Glomerular endothelial cell (primary cell): ENCODE measurements around the gene PLAAT4. TPM values are rescaled to one million over a fixed set of nuclear protein-coding genes. Genes with fewer than 3 reads are reported as not detected.
"Not testable (repeated sequence)": the region's sequence is repeated elsewhere in the genome, so short reads cannot be mapped to it uniquely, and the experiment has no call there.

Experiments
- DNase-seq: peaks from one replicate; pipeline ENCODE4 v3.0.0-alpha.2; 2011; ENCODE audit warnings: low read depth, low spot score; ENCODE audit errors: extremely low read depth
- total RNA-seq: library from RNA; depleted of rRNA; stranded (reverse); fragments of >200 nt; gene quantifications from 2 replicates; pipeline ENCODE4 v1.2.3, GENCODE V29; 2015

The PLAAT4 gene
- total RNA-seq, 1 donor from 2014 or later, result 8.8 TPM

GRCh38 chr11:63510360-63511047 is 26.1 kb upstream of the PLAAT4 start:
- no peak for DNase-seq

- DNase-seq, result no peak
Measured at GRCh38 chr11:63511048-63511748, 25.4 kb upstream of the PLAAT4 start.

DNA sequence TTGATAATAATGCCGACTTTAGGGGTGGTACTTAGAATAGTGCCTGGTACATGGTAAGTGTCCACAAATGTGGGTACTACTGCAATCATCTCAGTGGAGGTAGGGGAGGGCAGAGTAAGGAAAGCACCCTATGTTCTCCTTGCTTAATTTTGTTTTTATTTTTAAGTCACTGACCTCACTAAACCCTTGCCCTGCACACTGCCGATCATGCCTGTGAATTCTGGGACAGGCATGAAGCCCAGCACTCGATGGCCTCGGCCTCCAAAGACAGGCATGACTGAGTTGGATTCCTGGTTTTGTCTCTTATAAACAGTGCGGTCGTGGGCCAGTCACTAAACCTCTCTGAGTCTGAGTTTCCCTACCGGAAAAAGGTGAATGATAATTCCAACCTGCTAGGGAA is 23.8 kb upstream of the PLAAT4 start:
- DNase-seq, result no peak

DNA sequence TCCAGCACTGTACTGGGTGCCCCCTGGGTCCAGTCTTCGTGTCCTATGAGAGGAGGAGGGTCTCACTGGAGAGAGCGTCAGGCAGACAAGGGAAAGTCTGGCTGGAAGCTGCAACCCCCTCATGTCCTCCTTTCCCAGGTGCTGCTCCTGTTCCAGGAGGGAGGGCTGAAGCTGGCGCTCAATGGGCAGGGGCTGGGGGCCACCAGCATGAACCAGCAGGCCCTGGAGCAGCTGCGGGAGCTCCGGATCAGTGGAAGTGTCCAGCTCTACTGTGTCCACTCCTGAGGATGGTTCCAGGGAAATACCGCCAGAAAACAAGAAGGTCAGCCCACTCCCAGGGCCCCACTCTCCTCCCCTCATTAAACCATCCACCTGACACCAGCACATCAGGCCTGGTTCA is 20.5 kb upstream of the PLAAT4 start:
- DNase-seq, result no peak

GRCh38 chr11:63517156-63517555 is 19.5 kb upstream of the PLAAT4 start:
- no peak for DNase-seq

DNA sequence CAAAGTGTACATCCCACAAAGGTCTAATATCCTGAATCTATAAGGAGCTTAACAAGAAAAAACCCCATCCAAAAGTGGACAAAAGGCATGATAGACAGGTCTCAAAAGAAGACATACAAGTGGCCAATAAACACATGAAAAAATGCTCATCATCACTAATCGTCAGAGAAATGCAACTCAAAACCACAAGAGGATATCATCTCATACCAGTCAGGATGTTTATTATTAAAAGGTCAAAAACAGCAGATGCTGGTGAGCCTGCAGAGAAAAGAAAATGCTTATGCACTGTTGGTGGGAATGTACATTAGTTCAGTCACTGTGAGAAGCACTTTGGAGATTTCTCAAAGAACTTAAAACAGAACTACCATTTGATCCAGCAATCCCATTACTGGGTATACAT is 18.1 kb upstream of the PLAAT4 start:
- DNase-seq, result no peak

GRCh38 chr11:63520606-63521170 is 15.9 kb upstream of the PLAAT4 start:
- no peak for DNase-seq

GRCh38 chr11:63521896-63522295 is 14.7 kb upstream of the PLAAT4 start:
- DNase-seq, result no peak

DNA sequence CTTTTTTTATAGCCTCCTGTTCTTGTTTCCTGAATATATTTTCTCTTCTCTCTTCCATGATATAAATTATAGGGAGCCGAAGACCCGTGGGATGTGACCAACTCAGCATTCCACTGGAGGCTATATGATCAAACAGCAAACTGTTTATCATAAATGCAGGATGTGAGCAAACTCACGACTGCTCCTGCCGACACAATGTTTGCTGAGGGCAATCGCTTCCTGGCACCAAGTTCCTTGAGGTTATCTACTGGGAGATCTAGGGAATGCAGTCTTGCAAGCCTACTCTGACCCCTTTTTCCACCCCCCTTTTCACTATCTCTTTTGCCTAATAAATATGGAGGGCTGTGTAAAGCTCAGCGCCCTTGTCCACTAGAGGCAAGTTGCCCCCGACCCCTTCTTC is 13.5 kb upstream of the PLAAT4 start:
- DNase-seq, result no peak

- DNase-seq, result no peak
Measured at GRCh38 chr11:63527667-63528066, 8.9 kb upstream of the PLAAT4 start.

GRCh38 chr11:63528156-63528555 is 8.5 kb upstream of the PLAAT4 start:
- DNase-seq, result not testable (repeated sequence)

- DNase-seq, result not testable (repeated sequence)
Measured at GRCh38 chr11:63528729-63529278, 7.8 kb upstream of the PLAAT4 start.

DNA sequence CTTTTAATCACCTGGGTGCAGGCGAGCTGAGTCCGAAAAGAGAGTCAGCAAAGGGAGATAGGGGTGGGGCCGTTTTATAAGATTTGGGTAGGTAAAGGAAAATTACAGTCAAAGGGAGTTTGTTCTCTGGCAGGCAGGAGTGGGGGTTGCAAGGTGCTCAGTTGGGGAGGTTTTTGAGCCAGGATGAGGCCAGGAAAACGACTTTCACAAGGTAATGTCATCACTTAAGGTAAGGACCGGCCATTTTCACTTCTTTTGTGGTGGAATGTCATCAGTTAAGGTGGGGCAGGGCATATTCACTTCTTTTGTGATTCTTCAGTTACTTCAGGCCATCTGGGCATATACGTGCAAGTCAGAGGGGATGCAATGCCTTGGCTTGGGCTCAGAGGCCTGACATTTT is 7.2 kb upstream of the PLAAT4 start:
- DNase-seq, result not testable (repeated sequence)

DNA sequence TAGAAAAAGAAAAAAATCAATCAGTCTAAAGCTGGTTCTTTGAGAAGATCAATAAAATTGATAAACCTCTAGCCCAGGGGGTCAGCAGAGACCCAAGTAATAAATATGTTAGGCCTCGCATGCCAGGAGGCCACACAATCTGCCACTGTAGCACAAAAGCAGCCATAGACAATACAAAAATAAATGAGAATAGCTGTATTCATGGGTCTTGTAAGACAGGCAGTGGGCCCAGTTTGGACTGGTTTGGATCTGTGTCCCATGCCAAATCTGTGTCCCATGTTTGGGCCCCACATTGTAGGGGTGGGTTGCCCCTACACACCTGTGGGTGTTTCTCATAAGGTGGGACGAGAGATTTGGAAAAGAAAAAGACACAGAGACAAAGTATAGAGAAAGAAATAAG is 6.6 kb upstream of the PLAAT4 start:
- DNase-seq, result no peak

- not testable (repeated sequence) for DNase-seq
Measured at GRCh38 chr11:63531074-63531792, 5.4 kb upstream of the PLAAT4 start.

GRCh38 chr11:63532117-63532516 is 4.5 kb upstream of the PLAAT4 start:
- DNase-seq, result no peak

DNA sequence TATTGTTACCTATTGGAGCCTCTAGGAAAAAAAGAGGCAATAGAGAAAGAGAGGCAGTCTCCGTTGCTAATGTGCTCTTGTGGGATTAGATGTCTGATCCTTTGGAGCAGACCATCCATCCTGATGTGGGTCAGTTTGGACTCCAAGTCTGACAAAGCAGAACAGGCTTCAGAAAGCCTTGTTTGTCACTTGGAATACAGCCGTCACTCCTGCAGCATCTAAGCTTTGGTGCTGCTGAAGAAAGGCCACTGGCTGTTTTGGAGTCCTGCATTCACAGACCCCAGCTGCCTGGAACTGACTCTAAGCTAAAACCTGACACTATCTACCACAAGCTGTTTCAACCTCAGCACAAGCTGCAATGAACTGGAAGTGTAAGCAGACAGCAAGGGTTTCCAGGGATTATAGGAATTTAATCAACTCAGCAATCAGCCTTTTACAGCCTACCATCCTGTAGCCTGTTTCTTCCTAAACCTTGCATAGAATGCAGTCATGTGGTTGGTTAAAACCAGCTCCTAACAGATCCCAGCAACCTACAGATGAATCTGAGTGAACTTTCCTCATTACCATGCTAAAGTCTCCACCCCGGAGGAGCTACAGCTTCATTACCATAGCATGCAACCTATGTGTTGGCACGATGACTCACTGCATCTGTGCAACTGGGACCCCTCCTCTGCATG is 3.7 kb upstream of the PLAAT4 start:
- no peak for DNase-seq

DNA sequence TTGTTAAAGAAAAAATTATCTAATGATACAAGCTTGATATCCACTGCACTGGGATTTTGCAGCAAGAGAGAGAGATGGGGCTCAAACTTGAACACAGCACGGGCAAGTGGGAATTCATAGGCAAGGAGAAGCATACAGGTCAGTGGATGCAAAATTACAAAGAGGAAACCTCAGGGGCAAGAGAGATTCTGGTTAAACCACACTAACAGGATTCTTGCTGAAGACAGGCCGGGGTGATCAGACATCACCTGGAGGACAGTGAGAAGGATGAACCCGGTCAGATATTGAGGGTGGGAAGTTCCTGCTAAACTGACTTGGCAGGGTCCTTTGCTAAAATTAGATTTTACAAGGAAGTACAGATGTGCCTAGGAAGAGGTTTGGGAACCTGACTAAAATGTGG is 2.5 kb upstream of the PLAAT4 start:
- no peak for DNase-seq

GRCh38 chr11:63534895-63535461 is 1.6 kb upstream of the PLAAT4 start:
- no peak for DNase-seq

DNA sequence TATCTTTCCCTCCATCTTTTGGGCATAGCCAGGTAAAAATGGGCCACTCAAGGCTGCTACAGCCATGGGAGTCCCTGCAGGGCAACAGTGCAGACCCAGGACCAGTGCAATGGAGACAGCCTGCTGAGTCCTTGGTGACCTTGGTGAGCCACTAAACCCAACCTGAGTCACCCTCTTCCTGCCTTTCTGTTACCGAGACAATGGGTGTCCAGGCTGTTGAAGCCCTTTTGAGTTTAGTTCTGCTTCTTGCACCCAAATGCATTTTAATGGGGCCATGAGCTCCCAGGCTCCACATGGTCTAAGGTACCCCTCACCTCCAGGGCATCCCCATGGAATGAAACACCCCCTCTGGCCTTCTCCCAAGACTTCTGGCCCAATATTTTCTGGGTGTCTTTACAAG is 874 bp upstream of the PLAAT4 start:
- DNase-seq, result no peak
